Measurements from ENCODE around the gene NSMF.

DNA sequence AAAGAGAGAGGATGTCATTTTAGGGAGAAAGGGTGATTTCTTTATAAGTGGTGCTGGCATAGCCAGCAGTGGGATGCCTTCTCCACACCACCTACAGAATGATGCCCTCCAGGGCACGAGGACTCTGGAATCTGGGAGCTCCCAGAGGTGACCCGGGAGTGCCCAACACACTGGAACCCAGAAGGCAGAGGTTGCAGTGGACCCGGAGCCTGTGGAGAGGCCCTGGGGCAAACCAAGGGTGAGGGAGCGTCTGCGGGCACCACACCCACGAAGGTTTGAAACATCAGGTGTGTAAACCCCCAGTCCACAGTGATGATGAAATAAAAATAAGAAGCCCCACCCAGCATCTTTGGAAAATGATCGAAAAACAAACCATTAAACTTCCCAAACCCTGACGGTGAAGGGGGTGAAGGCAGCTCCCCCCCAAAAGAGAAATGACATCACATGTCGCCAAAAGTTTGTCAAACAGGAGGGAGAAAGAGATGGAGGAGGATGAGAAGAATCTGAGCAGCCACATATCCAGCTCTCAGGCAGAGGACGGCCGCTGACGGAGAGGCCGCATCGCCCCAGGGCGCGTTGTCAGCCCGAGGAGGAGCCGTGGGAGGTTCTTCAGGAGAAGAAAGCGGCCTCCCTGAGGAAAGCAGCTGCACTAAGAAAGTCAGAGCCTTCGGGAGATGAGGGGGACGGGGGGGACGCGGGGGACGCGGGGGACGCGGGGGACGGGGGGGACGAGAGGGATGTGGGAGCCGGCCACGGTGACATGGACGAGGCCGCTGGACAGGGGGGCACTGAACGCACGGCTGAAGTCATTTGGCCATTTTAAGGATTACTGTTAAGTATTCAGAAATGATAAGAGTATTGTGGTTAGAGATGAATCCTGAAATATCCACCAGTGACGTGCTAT lies 43.1 kb upstream of the NSMF start:
- TF ChIP-seq CTCF (conservative IDR thresholded peaks at IDR 0.05): no peak
- TF ChIP-seq EZH2 (IDR thresholded peaks at IDR 0.05; ENCODE audit: low read depth): no peak
